Glutamatergic neuron (in vitro differentiated cells): ENCODE data around the gene SULT2B1. TPM values are rescaled to one million over a fixed set of nuclear protein-coding genes. Genes with fewer than 3 reads are reported as not detected.

Source experiments
- DNase-seq: peaks from one replicate; pipeline ENCODE4 v3.0.0; 2022
- H3K27ac Mint-ChIP-seq: one replicate; pipeline ENCODE4 v1.8.0; 2020; ENCODE audit warnings: mild to moderate bottlenecking, mixed read lengths, inconsistent platforms; ENCODE audit not compliant: unreplicated experiment
- H3K27me3 Mint-ChIP-seq: one replicate; pipeline ENCODE4 v1.8.0; 2020; ENCODE audit warnings: mild to moderate bottlenecking, moderate library complexity, mixed read lengths, inconsistent platforms; ENCODE audit not compliant: unreplicated experiment
- H3K36me3 Mint-ChIP-seq: one replicate; pipeline ENCODE4 v1.8.0; 2020; ENCODE audit warnings: mild to moderate bottlenecking, mixed read lengths, inconsistent platforms; ENCODE audit not compliant: unreplicated experiment
- H3K4me1 Mint-ChIP-seq: one replicate; pipeline ENCODE4 v1.8.0; 2020; ENCODE audit warnings: mild to moderate bottlenecking, low read depth, mixed read lengths, inconsistent platforms; ENCODE audit not compliant: unreplicated experiment
- H3K4me3 Mint-ChIP-seq: one replicate; pipeline ENCODE4 v1.8.0; 2020; ENCODE audit warnings: mild to moderate bottlenecking, mixed read lengths, inconsistent platforms; ENCODE audit not compliant: unreplicated experiment
- H3K9me3 Mint-ChIP-seq: one replicate; pipeline ENCODE4 v1.8.0; 2020; ENCODE audit warnings: mild to moderate bottlenecking, moderate library complexity, mixed read lengths, inconsistent platforms; ENCODE audit not compliant: unreplicated experiment
- CTCF ChIP-seq: fragments of 200-600 bp; sonication (generic); IDR thresholded peaks from one replicate; pipeline ENCODE4 v1.5.0; 2021; ENCODE audit not compliant: partially characterized antibody, unreplicated experiment
- total RNA-seq: library from RNA; stranded (reverse); fragmentation: NEBNext Ultra II Directional; extraction: Animal tissue kit (Norgen Biotek cat#: 25700); gene quantifications from one replicate; pipeline ENCODE4 v1.2.1, GENCODE V29; 2021; ENCODE audit not compliant: unreplicated experiment

SULT2B1 gene
- total RNA-seq, 1 donor from 2014 or later: not detected

DNA sequence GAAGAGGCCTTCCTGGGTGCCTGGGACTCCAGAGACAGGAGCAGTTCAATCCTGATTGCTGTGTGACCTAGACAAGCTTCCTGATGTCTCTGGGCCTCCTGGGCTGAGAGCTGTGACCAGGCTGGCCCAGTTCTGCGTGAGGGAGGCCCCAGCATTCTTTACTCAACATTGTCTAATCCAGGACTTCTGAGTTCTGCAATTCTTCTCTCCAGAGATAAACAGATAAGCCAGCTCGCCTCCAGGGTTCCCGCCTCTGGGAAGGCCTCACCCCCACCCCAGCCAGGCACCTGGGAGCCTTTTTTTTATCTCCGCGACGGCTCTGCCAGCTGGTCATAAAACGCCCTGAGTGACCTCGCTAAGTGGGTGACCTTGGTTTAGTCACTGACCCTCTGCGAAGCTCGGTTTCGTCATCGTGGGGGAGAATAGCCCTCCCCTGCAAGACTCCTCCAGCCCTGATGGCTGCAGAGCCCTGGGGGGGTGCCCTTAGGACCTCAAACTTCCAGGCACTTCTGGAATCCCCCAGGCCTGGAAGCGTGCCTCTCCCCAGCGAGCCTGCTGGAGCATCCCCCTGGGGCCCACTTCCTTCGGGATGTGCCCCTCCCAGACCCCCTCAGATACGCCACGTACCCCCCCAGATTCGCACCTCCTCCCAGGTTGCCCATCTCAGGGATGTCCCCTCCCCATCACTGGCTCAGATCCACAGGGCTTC is 1.9 kb downstream of the SULT2B1 start:
- no peaks in the 10 kb centered on the region for H3K4me1 Mint-ChIP-seq
- DNase-seq: no peak
- peaks cover 4% of the 10 kb centered on the region for H3K27me3 Mint-ChIP-seq
- TF ChIP-seq CTCF: no peak
- H3K4me3 Mint-ChIP-seq: no peak overlapping the region
- H3K9me3 Mint-ChIP-seq: peaks cover 2% of the 10 kb centered on the region
- no peak overlapping the region for H3K27ac Mint-ChIP-seq
- no peaks in the 10 kb centered on the region for H3K36me3 Mint-ChIP-seq

GRCh38 chr19:48554385-48555091 is 2.6 kb downstream of the SULT2B1 start:
- Mint-ChIP-seq H3K36me3 (no peaks in the 10 kb centered on the region), H3K27ac (no peak overlapping the region), H3K27me3 (peaks cover 4% of the 10 kb centered on the region), H3K4me3 (no peak overlapping the region), H3K4me1 (no peaks in the 10 kb centered on the region), H3K9me3 (peaks cover 2% of the 10 kb centered on the region)
- DNase-seq: no peak
- TF ChIP-seq CTCF: no peak

GRCh38 chr19:48556163-48556562 is 4.2 kb downstream of the SULT2B1 start:
- DNase-seq: peak; percentile 52
- H3K4me1 Mint-ChIP-seq: no peaks in the 10 kb centered on the region

GRCh38 chr19:48556825-48557224 is 4.9 kb downstream of the SULT2B1 start:
- Mint-ChIP-seq H3K4me3 (no peak overlapping the region), H3K27ac (no peak overlapping the region), H3K4me1 (no peaks in the 10 kb centered on the region), H3K27me3 (peaks cover 4% of the 10 kb centered on the region), H3K9me3 (peaks cover 2% of the 10 kb centered on the region), H3K36me3 (no peaks in the 10 kb centered on the region)
- DNase-seq: no peak
- TF ChIP-seq CTCF: no peak

More at GRCh38 chr19:48556163-48556562, 4.2 kb downstream of the SULT2B1 start:
- H3K4me3 Mint-ChIP-seq: no peak overlapping the region
- H3K27me3 Mint-ChIP-seq: peaks cover 4% of the 10 kb centered on the region
- H3K36me3 Mint-ChIP-seq: no peaks in the 10 kb centered on the region
- peaks cover 2% of the 10 kb centered on the region for H3K9me3 Mint-ChIP-seq
- TF ChIP-seq CTCF: no peak
- H3K27ac Mint-ChIP-seq: peak overlapping the region; percentile 2
